GM21367 (cell line): ENCODE data around the gene TUBA1C.
"Not testable (repeated sequence)": the region's sequence is repeated elsewhere in the genome, so short reads cannot be mapped to it uniquely, and the experiment has no call there.

Experiments
- ATAC-seq: cut with Tn5 transposase; IDR thresholded peaks from one replicate; pipeline ENCODE4 v1.9.1; 2021; ENCODE audit not compliant: unreplicated experiment

TUBA1C gene

GRCh38 chr12:49255456-49255855, 9.4 kb upstream of the TUBA1C start:
- ATAC-seq = not testable (repeated sequence)

- no peak for ATAC-seq
These were observed 8.8 kb upstream of the TUBA1C start for GRCh38 chr12:49255857-49256637.

- ATAC-seq = not testable (repeated sequence)
These were observed 7.2 kb upstream of the TUBA1C start for GRCh38 chr12:49257508-49258184.

GRCh38 chr12:49259452-49259851, 5.4 kb upstream of the TUBA1C start:
- no peak for ATAC-seq

GRCh38 chr12:49260166-49260565, 4.7 kb upstream of the TUBA1C start:
- ATAC-seq = no peak

- ATAC-seq = no peak
These were observed 4.1 kb upstream of the TUBA1C start for GRCh38 chr12:49260571-49261363.

GRCh38 chr12:49261721-49262120, 3.2 kb upstream of the TUBA1C start:
- no peak for ATAC-seq

- ATAC-seq = no peak
These were observed 1.5 kb upstream of the TUBA1C start for GRCh38 chr12:49263400-49263763.

- ATAC-seq = peak; percentile 9
These were observed 413 bp upstream of the TUBA1C start for GRCh38 chr12:49264466-49264872.

- not testable (repeated sequence) for ATAC-seq
These were observed 4.3 kb downstream of the TUBA1C start for GRCh38 chr12:49269191-49269590.

- no peak for ATAC-seq
These were observed 8.2 kb downstream of the TUBA1C start for GRCh38 chr12:49272790-49273725.

GRCh38 chr12:49273726-49274395, 9.0 kb downstream of the TUBA1C start:
- no peak for ATAC-seq

- no peak for ATAC-seq
These were observed 9.7 kb downstream of the TUBA1C start for GRCh38 chr12:49274396-49275069.

- ATAC-seq = no peak
These were observed 11.7 kb downstream of the TUBA1C start for GRCh38 chr12:49276304-49277290.

- ATAC-seq = no peak
These were observed 12.6 kb downstream of the TUBA1C start for GRCh38 chr12:49277466-49277865.

GRCh38 chr12:49279706-49280159, 14.9 kb downstream of the TUBA1C start:
- ATAC-seq = no peak

GRCh38 chr12:49280545-49280944, 15.7 kb downstream of the TUBA1C start:
- ATAC-seq = not testable (repeated sequence)

GRCh38 chr12:49282302-49282701, 17.4 kb downstream of the TUBA1C start:
- ATAC-seq = no peak
